Caki2 (cell line): Measurements from ENCODE around the gene PLAC1. TPM values are rescaled to one million over a fixed set of nuclear protein-coding genes. Genes with fewer than 3 reads are reported as not detected.

Experiments used
- DNase-seq: peaks from one replicate; pipeline ENCODE4 v3.0.0-alpha.2; 2015; ENCODE audit warnings: low read depth
- in situ Hi-C: cut with HindIII; loops from 2 replicates; pipeline ENCODE4 v1.10.0; 2016; ENCODE audit warnings: low sequenced_read_pairs, low pct_unique_long_range_greater_than_20kb, mixed read lengths
- total RNA-seq: library from RNA; depleted of rRNA; stranded (reverse); fragments of >200 nt; shearing (Covaris generic); gene quantifications from 2 replicates; pipeline ENCODE4 v1.2.3, GENCODE V29; 2014; ENCODE audit warnings: low replicate concordance; rRNA removed

The PLAC1 gene, protein sequence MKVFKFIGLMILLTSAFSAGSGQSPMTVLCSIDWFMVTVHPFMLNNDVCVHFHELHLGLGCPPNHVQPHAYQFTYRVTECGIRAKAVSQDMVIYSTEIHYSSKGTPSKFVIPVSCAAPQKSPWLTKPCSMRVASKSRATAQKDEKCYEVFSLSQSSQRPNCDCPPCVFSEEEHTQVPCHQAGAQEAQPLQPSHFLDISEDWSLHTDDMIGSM
- total RNA-seq: not detected in 2 replicates

DNA sequence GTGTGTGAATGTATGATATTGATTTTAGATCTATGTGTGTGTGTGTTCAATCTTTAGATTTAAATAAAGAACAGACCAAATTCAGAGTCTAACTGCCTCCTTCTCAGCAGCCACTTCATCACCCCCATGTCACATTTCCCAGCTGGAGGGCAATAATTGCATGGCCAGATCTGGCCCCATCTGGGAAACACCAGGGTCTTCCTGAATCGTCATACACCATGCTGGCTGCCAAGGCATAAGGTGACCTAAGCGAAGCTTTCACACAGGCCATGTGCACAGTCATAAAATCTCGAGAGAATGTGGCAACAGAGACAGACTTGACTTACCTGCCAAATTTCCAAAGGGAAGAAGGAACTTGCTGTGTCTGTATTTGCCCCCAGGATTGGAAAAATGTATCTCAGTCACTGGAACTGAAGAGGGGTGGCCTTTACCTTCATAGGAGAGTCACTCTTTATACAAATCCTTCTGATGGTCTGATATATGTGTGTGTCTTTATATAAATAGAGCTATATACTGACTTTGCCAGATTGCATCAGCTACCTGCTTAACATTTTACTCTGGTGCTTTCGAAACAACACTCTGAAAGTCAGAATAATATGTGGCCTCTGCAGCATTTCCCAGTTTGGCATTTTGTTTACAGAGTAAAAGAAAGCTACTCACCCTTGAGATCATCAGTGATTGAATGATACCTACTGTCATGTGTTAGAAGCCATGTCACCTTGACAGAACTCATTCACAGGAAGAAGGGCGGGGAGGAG, at the start of gene PLAC1:
Gene PLAC1, minus strand, starts transcription at position 470 of the 758 bp plus-strand sequence. CDS start 91,789 bp downstream, outside the sequence.
- no peak for DNase-seq

DNA sequence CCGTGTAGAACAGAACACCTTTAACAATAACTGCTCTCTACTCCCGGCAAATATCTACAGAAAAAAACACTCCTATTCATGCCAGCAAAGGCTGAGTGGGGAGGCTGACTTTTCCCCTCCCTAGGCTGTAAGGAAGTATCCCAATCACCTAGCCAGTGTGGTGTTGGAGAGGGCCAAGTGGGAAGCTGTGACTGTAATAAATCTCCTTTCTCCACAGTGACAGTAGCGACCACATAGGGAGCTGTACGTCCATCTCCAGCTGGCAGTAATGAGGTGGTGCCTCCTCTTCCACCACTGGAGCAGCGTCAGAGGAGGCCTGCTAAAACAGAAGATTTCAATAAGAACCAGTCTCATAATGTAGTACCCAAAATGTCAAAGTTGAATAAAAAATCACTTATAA, 47.9 kb upstream of the PLAC1 start:
- in situ Hi-C loops: no loop called here

More for the DNA sequence above, at the start of gene PLAC1:
- in situ Hi-C loops: no loop called here

DNA sequence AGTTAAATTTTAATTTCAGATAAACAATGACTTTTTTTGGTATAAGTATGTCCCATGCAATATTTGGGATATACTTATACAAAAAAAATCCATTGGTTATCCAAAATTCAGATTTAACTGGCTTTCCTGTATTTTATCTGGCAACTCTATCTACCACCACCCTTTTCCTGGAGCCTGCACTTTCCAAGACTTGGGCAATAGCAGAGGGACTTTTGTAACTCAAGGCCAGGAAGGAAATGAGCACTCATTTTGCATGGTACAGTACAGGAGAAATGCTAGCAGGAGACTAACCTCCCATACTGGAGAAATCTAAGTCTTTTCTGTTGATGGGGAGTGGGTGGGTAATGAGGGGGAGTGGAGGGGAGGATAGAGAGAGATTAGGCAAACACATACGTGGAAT, 37.7 kb upstream of the PLAC1 start:
- in situ Hi-C loops: no loop called here
- no peak for DNase-seq

More for the DNA sequence above, 47.9 kb upstream of the PLAC1 start:
- DNase-seq: no peak

DNA sequence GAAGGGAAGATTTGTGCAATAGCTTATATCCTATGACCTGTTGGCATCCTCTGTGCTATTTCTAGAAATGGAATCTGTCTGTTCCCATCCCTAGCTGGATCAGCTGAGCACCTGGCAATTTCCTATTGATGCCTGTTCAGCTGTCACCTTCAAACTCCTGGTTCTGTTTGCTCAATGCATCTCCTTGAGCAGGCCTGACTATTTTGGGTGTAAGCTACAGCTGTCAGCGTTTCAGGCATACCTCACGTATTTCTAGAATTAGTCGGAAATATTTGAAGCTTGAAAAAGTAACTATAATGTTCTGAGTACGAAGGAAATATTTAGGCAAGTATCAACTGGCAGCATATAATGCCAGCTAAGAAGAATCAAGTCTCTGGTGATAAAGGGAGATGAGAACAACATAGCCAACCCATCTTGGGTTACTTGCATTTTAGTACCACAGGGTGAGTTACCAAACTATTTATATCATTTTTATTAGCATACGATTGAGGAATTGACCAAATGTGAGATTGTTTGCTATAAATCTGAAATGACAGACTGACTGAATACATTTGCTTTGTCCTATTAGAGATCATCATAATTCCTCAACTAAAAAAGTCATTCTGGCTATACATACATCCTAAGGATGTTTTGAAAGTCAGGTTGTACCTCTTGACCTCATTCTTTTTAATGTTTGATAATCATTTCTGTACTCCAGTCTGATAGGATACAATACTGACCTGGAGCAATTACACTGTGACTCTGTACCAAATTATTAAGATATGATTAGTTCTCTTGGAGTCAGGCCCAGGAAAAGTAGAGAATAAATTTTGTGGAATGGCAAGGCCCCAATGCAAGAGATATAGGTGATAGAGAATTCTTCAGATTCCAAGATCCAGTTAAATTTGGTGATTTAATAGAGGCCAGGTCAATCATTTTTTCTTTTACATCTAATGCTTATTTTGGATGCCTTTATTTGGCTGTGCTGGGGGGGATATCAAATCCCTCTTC, 36.4 kb upstream of the PLAC1 start:
- DNase-seq: no peak
- in situ Hi-C loops: no loop called here

DNA sequence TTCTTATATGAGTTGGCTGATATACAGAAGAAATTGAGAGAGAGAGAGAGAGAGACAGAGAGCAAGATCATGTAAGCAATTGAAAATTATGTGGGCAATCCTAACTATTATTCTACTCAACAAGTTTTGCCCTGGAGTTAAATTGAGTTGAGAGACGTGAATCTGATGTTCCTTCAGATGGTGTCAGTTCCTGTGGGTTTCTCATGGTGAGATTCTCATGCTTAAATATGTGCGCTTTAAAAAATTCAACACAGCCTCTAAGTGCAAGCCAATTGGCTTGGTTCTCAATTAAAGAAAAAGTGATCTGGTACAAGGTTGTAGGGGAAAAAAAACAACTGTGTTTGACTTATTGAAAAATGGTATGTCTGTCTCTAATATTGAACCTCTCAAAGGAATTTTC, 35.4 kb upstream of the PLAC1 start:
- no peak for DNase-seq
- in situ Hi-C loops: no loop called here

DNA sequence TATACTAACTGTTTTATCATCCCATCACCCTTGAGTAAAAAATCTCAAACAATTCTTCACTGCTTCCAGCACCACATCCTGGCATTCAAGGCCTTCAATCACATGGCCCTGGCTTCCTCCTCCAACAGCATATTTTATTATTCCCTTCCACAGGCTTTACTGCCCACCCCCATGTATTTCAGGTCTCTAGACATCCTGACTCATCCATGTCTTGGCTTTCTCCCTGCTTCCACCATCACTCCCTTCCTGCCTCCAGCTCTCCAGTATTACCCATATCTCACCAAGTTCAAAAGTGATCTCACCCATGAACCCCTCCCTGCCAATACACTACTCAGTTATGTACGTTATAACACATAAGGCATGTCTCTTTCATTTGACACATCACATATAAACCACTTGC, 34.7 kb upstream of the PLAC1 start:
- in situ Hi-C loops: no loop called here
- DNase-seq: no peak

DNA sequence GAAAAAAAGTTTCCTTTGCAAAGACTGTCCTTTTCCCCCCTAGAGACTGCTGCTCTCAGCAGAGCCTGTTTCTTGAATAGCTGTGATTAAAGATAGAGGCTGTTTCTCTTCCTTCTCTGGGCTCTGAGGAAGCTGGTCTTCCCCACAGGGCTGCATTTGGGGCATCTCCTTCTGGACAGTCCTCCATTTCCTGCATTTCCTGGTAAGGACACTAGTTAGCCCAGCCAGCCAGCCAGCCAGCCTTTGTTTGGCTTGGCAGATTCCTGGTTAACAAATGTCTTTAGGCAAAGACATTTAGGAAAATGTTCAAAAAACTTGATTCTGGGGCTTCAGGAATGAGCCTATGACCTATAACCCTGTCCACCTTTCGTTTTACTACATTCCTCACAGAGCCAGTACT, 34.0 kb upstream of the PLAC1 start:
- no peak for DNase-seq
- in situ Hi-C loops: no loop called here

DNA sequence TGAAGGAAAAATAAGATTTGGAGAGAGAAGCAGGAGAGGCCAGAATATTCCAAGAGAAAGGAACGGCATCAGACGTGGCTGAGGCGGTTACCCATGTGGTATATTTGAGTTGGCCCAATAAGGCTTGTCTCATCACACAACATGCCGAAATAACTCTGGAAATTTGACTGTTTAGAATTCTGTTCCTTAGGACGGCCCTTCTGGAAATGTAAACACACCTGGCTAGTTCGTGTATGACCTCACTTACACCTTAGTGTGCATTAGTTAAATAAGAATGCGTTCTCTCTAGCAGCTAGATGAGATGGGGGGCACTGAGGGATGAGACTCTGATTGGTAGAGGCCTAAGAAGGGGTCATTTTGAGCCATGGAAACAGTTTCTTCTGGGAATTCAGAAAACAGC, 33.2 kb upstream of the PLAC1 start:
- in situ Hi-C loops: no loop called here
- no peak for DNase-seq

DNA sequence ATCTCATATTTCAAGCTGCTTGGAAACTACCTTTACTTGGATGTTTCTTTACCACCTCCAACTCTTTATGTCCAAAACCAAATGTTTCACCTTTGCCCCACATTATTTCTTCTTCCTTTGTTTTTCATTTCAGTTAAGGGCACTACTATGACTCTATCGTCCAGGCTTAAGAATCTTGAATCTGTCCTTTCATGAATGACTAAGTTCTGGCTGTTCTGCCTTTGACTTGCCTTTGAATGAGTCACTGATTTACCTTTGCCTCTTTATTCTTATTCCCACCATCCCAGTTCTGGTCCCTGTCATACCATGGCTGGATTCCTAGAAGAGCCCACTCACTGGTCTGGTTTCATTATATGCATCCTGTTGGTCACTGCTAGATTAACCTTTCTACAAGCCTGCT, 30.6 kb upstream of the PLAC1 start:
- DNase-seq: peak; percentile 22

DNA sequence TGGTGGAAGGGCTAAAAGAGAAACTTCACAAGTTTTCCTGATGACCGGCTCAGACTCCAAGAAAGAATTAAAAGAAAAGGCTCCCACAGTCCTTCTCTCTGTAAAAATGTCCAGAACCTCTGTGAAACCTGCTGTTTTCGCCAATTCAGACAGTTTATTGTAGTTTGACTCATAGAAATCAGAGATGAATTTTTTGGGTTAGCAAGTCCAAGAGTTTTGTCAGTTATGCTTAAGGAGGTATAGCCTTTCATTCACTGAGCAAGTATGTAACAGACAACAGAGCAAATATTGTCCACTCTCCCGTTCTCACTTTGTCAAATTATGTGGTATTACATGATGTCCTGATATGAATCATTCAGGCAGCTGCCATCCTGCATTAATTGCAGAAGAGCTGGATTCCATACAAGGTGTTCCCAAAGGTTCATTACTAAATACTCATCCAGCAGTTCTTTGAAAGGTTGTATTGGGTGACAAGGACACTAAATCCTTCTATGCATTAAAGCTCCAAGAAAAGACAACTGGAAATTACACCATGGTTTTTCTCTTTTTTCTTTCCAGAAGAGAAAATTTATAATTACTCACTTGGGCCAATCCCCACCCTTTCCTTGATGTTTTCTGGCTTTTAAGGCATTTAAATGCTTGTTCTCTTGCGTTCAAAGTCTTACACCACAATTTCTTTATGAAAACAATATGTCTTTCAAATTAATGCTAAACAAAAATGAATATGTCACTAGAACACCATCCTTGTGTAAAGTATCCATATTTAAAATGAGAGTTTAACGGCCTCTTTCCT, 30.0 kb upstream of the PLAC1 start:
- in situ Hi-C loops: no loop called here
- no peak for DNase-seq

More for the DNA sequence above, 30.6 kb upstream of the PLAC1 start:
- in situ Hi-C loops: no loop called here

DNA sequence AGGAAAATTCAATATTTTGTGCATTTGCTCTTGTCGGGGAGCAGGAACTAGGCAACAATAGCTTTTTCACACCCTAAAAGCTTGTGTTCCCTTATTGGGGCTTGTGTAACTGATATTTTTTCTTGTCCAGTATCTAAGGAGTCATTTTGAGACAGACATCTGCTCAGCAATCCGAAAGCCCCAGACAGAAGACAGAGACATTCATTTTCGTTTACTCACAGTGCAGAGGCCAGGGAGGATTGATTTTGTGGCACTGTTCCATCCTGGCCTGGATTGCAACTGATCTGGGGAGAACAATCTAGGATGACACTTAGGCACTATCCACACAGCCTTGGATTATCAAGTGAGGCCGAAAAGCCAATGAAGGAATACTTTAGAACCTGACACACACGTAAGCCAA, 27.4 kb upstream of the PLAC1 start:
- in situ Hi-C loops: no loop called here
- no peak for DNase-seq

DNA sequence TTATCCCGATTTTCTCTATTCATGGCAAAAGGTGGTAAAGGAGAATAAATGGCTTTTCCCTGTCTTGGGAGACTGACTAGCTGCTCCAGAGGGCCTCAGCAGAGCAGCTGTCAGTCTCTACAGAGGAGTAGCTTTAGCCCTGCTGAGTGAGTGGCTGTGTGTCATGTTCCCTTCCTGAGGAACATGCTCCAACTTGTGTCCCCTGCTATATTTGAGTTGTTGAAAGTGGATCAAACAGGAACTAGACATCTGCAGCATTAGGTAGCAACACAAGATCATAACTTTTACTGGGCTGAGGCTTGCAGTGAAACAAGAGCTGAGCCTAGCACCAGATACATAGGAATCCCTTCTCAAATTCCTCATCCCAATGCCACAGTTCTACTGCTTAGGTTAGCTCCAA, 26.7 kb upstream of the PLAC1 start:
- no peak for DNase-seq
- in situ Hi-C loops: no loop called here

DNA sequence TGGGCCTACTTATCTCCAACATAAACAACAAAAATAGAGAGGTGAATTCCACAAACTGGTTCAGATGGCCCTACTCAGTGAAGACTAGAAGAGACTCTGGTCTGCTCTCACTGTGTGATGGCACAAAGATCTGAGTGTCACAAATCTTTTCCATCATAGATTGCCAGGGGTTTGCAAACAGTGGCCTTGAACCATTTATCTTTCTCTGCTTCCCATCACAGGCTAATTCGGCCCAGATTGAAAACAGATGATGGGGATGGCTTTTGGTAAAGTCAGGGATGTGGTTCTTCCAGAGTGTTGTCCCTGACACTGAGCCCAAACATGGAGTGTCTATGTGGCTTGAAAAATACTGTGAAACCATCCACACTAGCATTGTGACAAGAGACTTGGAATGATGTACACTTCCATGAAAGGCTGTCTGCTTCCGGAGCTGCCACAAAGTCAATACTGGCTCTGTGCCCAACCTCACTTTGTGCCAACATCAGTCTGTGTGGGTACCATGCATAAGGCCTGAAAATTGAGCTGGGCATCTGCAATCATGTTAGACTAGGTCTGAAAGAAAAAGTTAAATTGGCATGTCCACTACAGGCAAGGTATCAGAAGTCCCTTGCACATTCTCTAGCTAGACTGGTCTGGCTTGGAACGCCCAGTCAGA, 25.2 kb upstream of the PLAC1 start:
- in situ Hi-C loops: no loop called here
- no peak for DNase-seq

DNA sequence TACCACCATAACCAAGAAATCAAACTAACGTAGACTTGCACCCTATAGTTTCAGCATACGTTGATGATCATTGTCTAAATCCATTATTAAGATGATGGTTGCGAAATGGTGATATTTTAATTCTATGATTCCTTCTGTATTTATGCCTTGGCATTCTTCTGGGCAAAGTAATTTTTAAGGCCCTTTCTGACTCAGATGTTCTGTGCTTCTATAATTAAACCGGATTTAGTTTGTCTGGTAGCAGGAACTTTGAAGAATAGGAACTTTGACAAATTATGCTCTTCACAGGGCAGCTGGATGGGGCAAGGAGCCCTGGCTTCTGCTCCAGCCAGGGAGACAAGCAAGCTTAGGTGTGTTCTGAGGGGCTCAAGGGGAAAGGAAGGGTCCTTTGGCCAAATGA, 23.8 kb upstream of the PLAC1 start:
- in situ Hi-C loops: no loop called here
- DNase-seq: no peak

DNA sequence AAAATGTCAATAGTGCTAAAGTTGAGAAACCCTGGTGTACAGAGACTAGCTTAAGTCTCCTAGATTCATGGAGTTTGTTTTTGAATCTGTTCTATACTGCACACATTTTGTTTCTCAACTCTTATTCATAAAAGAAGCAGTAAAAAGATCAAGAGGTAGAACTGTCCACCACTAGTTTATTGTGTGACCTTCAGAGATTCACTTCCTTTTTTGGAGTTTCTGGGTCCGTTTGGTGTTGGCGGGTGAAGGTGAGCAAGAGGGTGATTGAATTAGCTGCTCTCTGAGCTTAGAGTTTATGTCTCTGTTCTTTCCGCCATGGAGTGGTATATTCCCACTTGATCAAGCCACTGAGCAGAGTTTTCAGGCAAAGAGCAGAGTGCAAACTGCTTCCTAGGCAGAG, 21.4 kb upstream of the PLAC1 start:
- no peak for DNase-seq
- in situ Hi-C loops: no loop called here

DNA sequence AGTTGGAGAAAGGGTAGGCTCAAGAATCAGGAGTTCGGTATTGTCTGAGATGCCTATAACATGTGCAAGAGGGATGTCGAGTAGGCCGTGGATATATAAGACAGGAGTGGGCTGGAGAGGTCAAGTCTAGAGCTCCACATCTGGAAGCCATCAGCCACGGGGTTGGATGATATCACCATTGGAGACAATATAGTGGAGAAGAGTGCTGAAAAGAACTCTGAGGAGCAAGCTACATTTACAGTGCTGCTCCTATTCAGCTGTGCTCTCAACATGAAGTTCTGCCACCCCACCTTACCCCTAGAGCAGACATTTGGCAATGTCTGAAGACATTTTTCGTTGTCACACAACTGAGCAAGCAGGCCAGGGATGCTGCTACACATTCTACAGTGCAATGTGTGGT, 20.9 kb upstream of the PLAC1 start:
- in situ Hi-C loops: no loop called here
- DNase-seq: no peak

DNA sequence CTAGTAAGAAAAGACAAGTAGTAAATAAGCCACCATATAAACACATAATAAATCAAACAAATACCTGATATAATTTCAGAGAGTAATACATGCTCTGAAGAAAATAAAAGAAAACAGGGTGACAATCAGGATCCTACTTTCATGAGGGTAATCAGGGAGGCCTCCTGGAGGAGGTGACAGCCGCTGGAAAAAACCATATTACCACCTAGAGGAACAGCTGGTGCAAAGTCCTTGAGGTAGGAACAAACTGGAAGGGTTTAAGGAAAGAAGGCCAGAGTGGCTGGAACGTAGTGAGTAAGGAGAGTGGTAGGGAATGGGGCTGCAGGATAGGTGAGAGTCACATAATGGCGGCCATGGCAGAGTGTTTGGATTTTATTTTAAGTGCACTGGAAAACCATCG, 19.1 kb upstream of the PLAC1 start:
- in situ Hi-C loops: no loop called here
- DNase-seq: no peak

DNA sequence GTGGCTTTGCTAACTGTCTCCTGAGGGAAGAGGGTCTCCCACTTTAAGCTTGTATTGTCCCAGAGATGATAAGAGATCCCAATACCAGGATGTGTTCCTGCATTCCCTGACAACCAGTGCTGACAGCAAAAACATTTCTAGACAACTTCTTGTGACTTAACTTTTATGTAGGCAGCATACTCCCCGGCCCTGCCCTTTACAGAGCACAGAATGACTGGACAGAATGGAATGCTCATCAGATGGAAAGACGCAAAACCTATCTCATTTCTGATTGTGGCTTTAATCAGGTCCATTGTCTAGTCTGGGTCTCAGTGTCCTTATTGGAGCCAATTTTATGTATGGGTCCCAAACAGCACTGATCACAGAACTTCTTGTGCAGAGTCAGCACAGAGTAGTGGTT, 18.2 kb upstream of the PLAC1 start:
- no peak for DNase-seq
- in situ Hi-C loops: no loop called here
